Prostate gland (tissue), 2 donors: Measurements from ENCODE around the gene ITGB5. TPM values are rescaled to one million over a fixed set of nuclear protein-coding genes. Genes with fewer than 3 reads are reported as not detected.

ENCODE experiments used
- DNase-seq: peaks from one replicate; pipeline ENCODE4 v3.0.0-alpha.2; 2019; ENCODE audit warnings: low spot score
- H3K27ac ChIP-seq, 2 donors: fragments of 200-600 bp; sonication (generic); 2 replicates each; pipeline ENCODE4 v1.5.1; 2017 to 2019
- H3K27me3 ChIP-seq: fragments of 200-600 bp; sonication (generic); replicated peaks from 2 replicates; pipeline ENCODE4 v1.5.1; 2019; ENCODE audit not compliant: insufficient read depth
- H3K36me3 ChIP-seq, 2 donors: fragments of 200-600 bp; sonication (generic); 1 replicate in 1 of 2; 2 replicates in 1 of 2; pipeline versions ENCODE4 v1.5.1 to v1.8.1; 2017 to 2019
- H3K4me1 ChIP-seq: fragments of 200-600 bp; sonication (generic); replicated peaks from 2 replicates; pipeline ENCODE4 v1.5.1; 2019
- H3K4me3 ChIP-seq, 2 donors: fragments of 200-600 bp; sonication (generic); 2 replicates each; pipeline ENCODE4 v1.5.1; 2017 to 2019
- H3K9me3 ChIP-seq: fragments of 200-600 bp; sonication (generic); 2 replicates; pipeline ENCODE4 v1.5.1; 2017
- CTCF ChIP-seq, 4 experiments: fragments of 200-600 bp in 2 of 4; fragments of 450-650 bp in 2 of 4; sonication (generic) in 2 of 4; IDR thresholded peaks; 1 replicate in 3 of 4; 2 replicates in 1 of 4; pipeline ENCODE4 v1.5.1; 2016 to 2019; ENCODE audit warnings: antibody characterized with exemption in 4 of 4, mild to moderate bottlenecking in 2 of 4, moderate library complexity in 2 of 4
- POLR2A ChIP-seq: fragments of 450-650 bp; IDR thresholded peaks from one replicate; pipeline ENCODE4 v1.6.1; 2016; ENCODE audit warnings: antibody characterized with exemption, mild to moderate bottlenecking
- POLR2AphosphoS5 ChIP-seq: sonication (generic); formaldehyde crosslinking; IDR thresholded peaks from one replicate; pipeline ENCODE4 v1.6.1; 2017; ENCODE audit warnings: antibody characterized with exemption
- WGBS: methylation state at CpG from one replicate; pipeline ENCODE4 v1.1.5; 2018; 5-methylcytosine and 5-hydroxymethylcytosine counted together
- intact Hi-C: fragments of 100-400 bp; cut with DNase I; formaldehyde crosslinking; loops from one replicate; pipeline ENCODE4 v1.14.2; 2022
- total RNA-seq, 2 donors: library from RNA; depleted of rRNA; stranded (reverse); fragments of >200 nt; gene quantifications; one replicate each; pipeline ENCODE4 v1.1.0, GENCODE V29; 2016

ITGB5 gene
- total RNA-seq, 2 donors from 2014 or later: 123 to 154 TPM

- H3K4me1 ChIP-seq: no peaks in the 10 kb centered on the region
- H3K27ac ChIP-seq: no peak overlapping the region
- TF ChIP-seq POLR2A (no peak), CTCF (IDR thresholded peaks at IDR 0.05) (no peak), POLR2AphosphoS5 (no peak)
These were observed 113.5 kb downstream of the ITGB5 start for GRCh38 chr3:124773351-124774326.

GRCh38 chr3:124772081-124772831 is 114.9 kb downstream of the ITGB5 start:
- Histone ChIP-seq H3K27me3 (no peaks in the 10 kb centered on the region), H3K36me3 (peaks cover 0 to 4% of the 10 kb centered on the region in 2 donors), H3K9me3 (no peaks in the 10 kb centered on the region), H3K4me1 (no peaks in the 10 kb centered on the region), H3K4me3 (no peak overlapping the region), H3K27ac (no peak overlapping the region)
- WGBS: 39% methylated on average over 17 of the region's 17 CpGs
- intact Hi-C loops: no loop called here
- DNase-seq: no peak
- TF ChIP-seq POLR2AphosphoS5 (no peak), CTCF (IDR thresholded peaks at IDR 0.05) (no peak), POLR2A (no peak)

More at GRCh38 chr3:124773351-124774326, 113.5 kb downstream of the ITGB5 start:
- 93% methylated on average over 16 of the region's 17 CpGs for WGBS
- no peaks in the 10 kb centered on the region for H3K27me3 ChIP-seq
- H3K36me3 ChIP-seq: no peaks in the 10 kb centered on the region
- H3K9me3 ChIP-seq: no peaks in the 10 kb centered on the region
- intact Hi-C loops: no loop called here
- DNase-seq: no peak
- H3K4me3 ChIP-seq: no peak overlapping the region

- intact Hi-C loops: no loop called here
- Histone ChIP-seq H3K4me1 (no peaks in the 10 kb centered on the region), H3K9me3 (no peaks in the 10 kb centered on the region), H3K27ac (no peak overlapping the region), H3K27me3 (no peaks in the 10 kb centered on the region), H3K36me3 (peaks cover 0 to 4% of the 10 kb centered on the region in 2 donors), H3K4me3 (no peak overlapping the region)
- TF ChIP-seq CTCF (IDR thresholded peaks at IDR 0.05) (no peak), POLR2A (no peak), POLR2AphosphoS5 (no peak)
- DNase-seq: no peak
- 78% methylated on average over 2 of the region's 2 CpGs for WGBS
These were observed 116.1 kb downstream of the ITGB5 start for GRCh38 chr3:124771083-124771445.

- no peak for DNase-seq
- H3K27ac ChIP-seq: no peak overlapping the region
- intact Hi-C loops: no loop called here
These were observed 116.7 kb downstream of the ITGB5 start for GRCh38 chr3:124770336-124771082.

More at GRCh38 chr3:124770336-124771082, 116.7 kb downstream of the ITGB5 start:
- H3K9me3 ChIP-seq: no peaks in the 10 kb centered on the region
- no peaks in the 10 kb centered on the region for H3K4me1 ChIP-seq
- peaks cover 0 to 4% of the 10 kb centered on the region in 2 donors for H3K36me3 ChIP-seq
- no peak overlapping the region for H3K4me3 ChIP-seq
- WGBS: 61% methylated on average over 10 of the region's 10 CpGs
- no peak for TF ChIP-seq CTCF (IDR thresholded peaks at IDR 0.05)
- H3K27me3 ChIP-seq: no peaks in the 10 kb centered on the region
